K562 (cell line): Measurements from ENCODE around the gene MIER2. TPM values are rescaled to one million over a fixed set of nuclear protein-coding genes. Genes with fewer than 3 reads are reported as not detected.
"Not testable (repeated sequence)": the region's sequence is repeated elsewhere in the genome, so short reads cannot be mapped to it uniquely, and the experiment has no call there.

Source experiments
- ATAC-seq: fragments of 200-7000 bp; cut with Tn5 transposase; 3 replicates; pipeline ENCODE4 v1.9.1; 2020; ENCODE audit warnings: moderate library complexity
- BruUV-seq: library from RNA; stranded (reverse); fragments of 400-500 nt; replicated peaks from 2 replicates; lab custom pipeline; 2021; lab: Mats Ljungman, UMichigan
- CTCF ChIA-PET: fragments of 300-600 bp; formaldehyde crosslinking; extraction: SDS; loops from one replicate; lab custom pipeline; 2021; ENCODE audit warnings: low intra/inter-chr PET ratio; lab: Yijun Ruan, JAX
- POLR2A ChIA-PET: fragments of 300-600, 350-650 bp; sonication (Branson Sonifier 250); formaldehyde crosslinking; extraction: SDS; loops from one replicate; lab custom pipeline; 2021; ENCODE audit warnings: antibody characterized with exemption, inconsistent platforms; lab: Yijun Ruan, JAX
- DNase-seq, 4 experiments: peaks; one replicate each; pipeline versions ENCODE4 v3.0.0 to v3.0.0-alpha.2; 2011 to 2018; ENCODE audit warnings: low spot score in 3 of 4, mixed read lengths in 3 of 4; ENCODE audit errors: extremely low read depth in 1 of 4
- FAIRE-seq: peaks from 2 replicates; lab custom pipeline; 2011; peaks lifted over from hg19 to GRCh38; lab: Jason Lieb, UNC
- H2AFZ ChIP-seq: 2 replicates; pipeline ENCODE4 v1.6.0; 2011; ENCODE audit warnings: low read depth, low read length, control low read depth, inconsistent platforms
- H3K27ac ChIP-seq: fragments of 200-600 bp; 3 replicates; pipeline ENCODE4 v1.8.0; 2011; ENCODE audit warnings: low read depth, mild to moderate bottlenecking, control low read depth, inconsistent platforms, low read length, moderate library complexity, mixed read lengths; ENCODE audit errors: extremely low read depth
- H3K27me3 ChIP-seq, 2 experiments: fragments of 300-600 bp in 1 of 2; 2 replicates in 1 of 2; 3 replicates in 1 of 2; pipeline versions ENCODE4 v1.6.0 to v1.8.0; 2011; ENCODE audit warnings: inconsistent platforms in 2 of 2, low read length in 2 of 2, mild to moderate bottlenecking in 1 of 2, mixed read lengths in 1 of 2, moderate library complexity in 1 of 2; ENCODE audit not compliant: control insufficient read depth in 2 of 2, insufficient read depth in 2 of 2
- H3K36me3 ChIP-seq: fragments of 300-600 bp; 3 replicates; pipeline ENCODE4 v1.8.0; 2011; ENCODE audit warnings: mild to moderate bottlenecking, low read length, inconsistent platforms; ENCODE audit not compliant: control insufficient read depth, insufficient read depth
- H3K4me1 ChIP-seq, 2 experiments: fragments of 200-600 bp in 1 of 2; replicated peaks in 1 of 2; 2 replicates in 1 of 2; 3 replicates in 1 of 2; pipeline versions ENCODE4 v1.5.1 to v1.8.0; 2011; ENCODE audit warnings: inconsistent platforms in 2 of 2, low read length in 2 of 2, mild to moderate bottlenecking in 1 of 2, mixed read lengths in 1 of 2, moderate library complexity in 1 of 2; ENCODE audit not compliant: control insufficient read depth in 2 of 2, insufficient read depth in 2 of 2
- H3K4me2 ChIP-seq: 2 replicates; pipeline ENCODE4 v1.6.1; 2011; ENCODE audit warnings: low read length, control low read depth, inconsistent platforms, mixed read lengths; ENCODE audit not compliant: insufficient read depth
- H3K4me3 ChIP-seq: fragments of 200-600 bp; sonication (generic), shearing (Covaris generic); 2 replicates; pipeline ENCODE4 v1.5.1; 2016; ENCODE audit warnings: control low read depth, inconsistent platforms
- H3K79me2 ChIP-seq: fragments of 200-600 bp; 3 replicates; pipeline ENCODE4 v1.8.0; 2011; ENCODE audit warnings: low read length, inconsistent platforms; ENCODE audit not compliant: control insufficient read depth, insufficient read depth
- H3K9ac ChIP-seq, 2 experiments: 2 replicates each; pipeline versions ENCODE4 v1.6.0 to v1.6.1; 2011; ENCODE audit warnings: low read depth in 2 of 2, low read length in 2 of 2, control low read depth in 1 of 2, inconsistent platforms in 1 of 2, mild to moderate bottlenecking in 1 of 2, mixed read lengths in 1 of 2; ENCODE audit not compliant: insufficient read depth in 1 of 2
- H3K9me1 ChIP-seq: one replicate; pipeline ENCODE4 v1.6.0; 2011; ENCODE audit warnings: inconsistent platforms, mild to moderate bottlenecking, low read length, moderate library complexity; ENCODE audit not compliant: control insufficient read depth, insufficient read depth
- H3K9me3 ChIP-seq: replicated peaks from 2 replicates; pipeline ENCODE4 v1.5.1; 2011; ENCODE audit warnings: low read depth, low read length, inconsistent platforms; ENCODE audit not compliant: control insufficient read depth, insufficient read depth
- H4K20me1 ChIP-seq: replicated peaks from 2 replicates; pipeline ENCODE4 v1.6.1; 2011; ENCODE audit warnings: low read length, inconsistent platforms, mixed read lengths; ENCODE audit not compliant: control insufficient read depth, insufficient read depth
- ATF3 ChIP-seq, 2 experiments: fragments of 450-650 bp in 1 of 2; sonication (generic) in 1 of 2; formaldehyde crosslinking in 1 of 2; IDR thresholded peaks in 1 of 2; conservative IDR thresholded peaks in 1 of 2; 2 replicates each; pipeline versions ENCODE4 v1.6.1 to v1.8.1; 2016 to 2023; ENCODE audit warnings: mild to moderate bottlenecking in 2 of 2, moderate library complexity in 2 of 2, inconsistent platforms in 1 of 2, missing genetic modification reagents in 1 of 2
- BMI1 ChIP-seq: fragments of 150-350 bp; IDR thresholded peaks from 2 replicates; pipeline ENCODE4 v1.6.1; 2014; ENCODE audit warnings: low read length
- EGR1 ChIP-seq: fragments of 450-650 bp; conservative IDR thresholded peaks from 2 replicates; pipeline ENCODE4 v1.6.1; 2017; ENCODE audit warnings: mild to moderate bottlenecking
- HMG20A ChIP-seq: fragments of 450-650 bp; formaldehyde crosslinking; conservative IDR thresholded peaks from 2 replicates; pipeline ENCODE4 v1.4.0; 2020; ENCODE audit warnings: mild to moderate bottlenecking, mixed read lengths
- KAT8 ChIP-seq: fragments of 450-650 bp; IDR thresholded peaks from 2 replicates; pipeline ENCODE4 v1.6.1; 2016; ENCODE audit warnings: low read depth, mild to moderate bottlenecking
- KLF6 ChIP-seq: fragments of 250-450 bp; sonication (Bioruptor Pico); IDR thresholded peaks from 2 replicates; pipeline ENCODE4 v1.4.0; 2020; ENCODE audit warnings: mild to moderate bottlenecking, moderate library complexity, borderline replicate concordance
- MBD2 ChIP-seq: sonication (generic); IDR thresholded peaks from 2 replicates; pipeline ENCODE4 v1.6.1; 2016; ENCODE audit warnings: low read depth, borderline replicate concordance
- MLLT1 ChIP-seq, 2 experiments: fragments of 450-650 bp; IDR thresholded peaks; 2 replicates each; pipeline ENCODE4 v1.6.1; 2016
- MYNN ChIP-seq, 2 experiments: sonication (generic); formaldehyde crosslinking in 1 of 2; IDR thresholded peaks; 2 replicates each; pipeline versions ENCODE4 v1.5.0 to v1.6.1; 2016 to 2020; ENCODE audit warnings: antibody characterized with exemption in 1 of 2, missing genetic modification reagents in 1 of 2
- SAFB ChIP-seq: fragments of 200-400 bp; formaldehyde crosslinking; IDR thresholded peaks from 2 replicates; pipeline ENCODE4 v1.6.1; 2017; ENCODE audit warnings: low read depth, low read length, borderline replicate concordance
- TEAD2 ChIP-seq: fragments of 450-650 bp; IDR thresholded peaks from 2 replicates; pipeline ENCODE4 v1.6.1; 2016; ENCODE audit warnings: missing genetic modification characterization, control low read depth, missing compliant biosample characterization
- ZNF212 ChIP-seq: fragments of 450-650 bp; formaldehyde crosslinking; IDR thresholded peaks from 2 replicates; pipeline ENCODE4 v1.4.0; 2020; ENCODE audit warnings: mild to moderate bottlenecking
- ZNF551 ChIP-seq: fragments of 250-450 bp; sonication (Bioruptor Pico); IDR thresholded peaks from 2 replicates; pipeline ENCODE4 v1.5.0; 2021; ENCODE audit warnings: mild to moderate bottlenecking, moderate library complexity
- WGBS: fragments of 100-300 bp; shearing (Covaris generic); methylation state at CpG from one replicate; pipeline ENCODE4 v1.1.6; 2016; ENCODE audit warnings: low coverage, mixed read lengths; ENCODE audit not compliant: insufficient coverage; ENCODE audit errors: missing lambda C conversion rate; 5-methylcytosine and 5-hydroxymethylcytosine counted together
- in situ Hi-C: fragments of 300-500 bp; cut with MboI; formaldehyde crosslinking; loops from 4 replicates; pipeline ENCODE4 v1.15.0; 2018; ENCODE audit warnings: inconsistent platforms, mixed read lengths
- intact Hi-C: fragments of 100-400 bp; cut with micrococcal nuclease; formaldehyde crosslinking; loops from 2 replicates; pipeline ENCODE4 v1.14.2; 2022
- polyA plus RNA-seq, 8 experiments: library from polyadenylated mRNA; depleted of rRNA in 4 of 8; stranded (reverse) in 5 of 8; unstranded in 3 of 8; fragments of >200 nt; fragmentation: Nextera tagmentation in 2 of 8; fragmentation: Illumina TruSeq in 1 of 8; extraction: Ambion mirVana in 2 of 8; extraction: Trizol in 1 of 8; gene quantifications; 2 replicates each; pipeline versions ENCODE4 v1.2.1 to v1.2.3, GENCODE V29; 2011 to 2014; ENCODE audit warnings: inconsistent platforms in 1 of 8, missing spikeins in 1 of 8
- total RNA-seq, 7 experiments: library from RNA; depleted of rRNA in 6 of 7; stranded (reverse); fragments of >200 nt in 6 of 7; fragmentation: Illumina TruSeq in 2 of 7; extraction: Trizol in 2 of 7; gene quantifications; 2 replicates each; pipeline versions ENCODE4 v1.2.1 to v1.2.3, GENCODE V29; 2011 to 2021; ENCODE audit warnings: low replicate concordance in 1 of 7

Gene MIER2
- total and polyA plus RNA-seq, 9 of the 15 experiments (the other 6 are each of a cell fraction or from before 2014, with no cell fraction given): 0.46 to 34.7 (median 15.6) TPM

GRCh38 chr19:270766-271318 is 73.8 kb downstream of the MIER2 start:
- H3K9me3 ChIP-seq, intact Hi-C loops, POLR2A ChIA-PET, H3K4me3 ChIP-seq, H4K20me1 ChIP-seq, H3K27ac ChIP-seq, BruUV-seq, H3K9me1 ChIP-seq, FAIRE-seq, H3K79me2 ChIP-seq, H3K9ac ChIP-seq, H3K36me3 ChIP-seq, CTCF ChIA-PET, H2AFZ ChIP-seq, DNase-seq, in situ Hi-C loops, H3K4me2 ChIP-seq, ATAC-seq: not testable (repeated sequence)
- peaks cover 23 to 26% of the 10 kb centered on the region in 2 experiments; a peak in 4 of 5 replicates for H3K27me3 ChIP-seq
- peak; percentile 68 for TF ChIP-seq EGR1
- peak in 1 of 2 experiments; percentile 77; a peak in 2 of 4 replicates for TF ChIP-seq MLLT1 (IDR thresholded peaks at IDR 0.05)
- peaks cover 0 to 11% of the 10 kb centered on the region in 2 experiments; a peak in 3 of 5 replicates for H3K4me1 ChIP-seq
- 4% methylated on average over 5 of the region's 12 CpGs for WGBS

GRCh38 chr19:269241-269640 is 75.4 kb downstream of the MIER2 start:
- Histone ChIP-seq H3K79me2 (no peaks in the 10 kb centered on the region), H4K20me1 (no peaks in the 10 kb centered on the region), H3K27me3 (peaks cover 15% of the 10 kb centered on the region in 2 experiments), H3K36me3 (no peaks in the 10 kb centered on the region), H3K9me3 (no peaks in the 10 kb centered on the region; the same call in 1 of the 2 replicates), H3K4me3 (no peak overlapping the region), H3K9me1 (no peaks in the 10 kb centered on the region), H3K9ac (no peak overlapping the region), H3K4me2 (no peak overlapping the region), H3K27ac (no peak overlapping the region), H3K4me1 (peaks cover 0 to 11% of the 10 kb centered on the region in 2 experiments; a peak in 3 of 5 replicates), H2AFZ (no peak overlapping the region)
- no TSS peak for BruUV-seq
- POLR2A ChIA-PET: no interaction called here
- DNase-seq (no peak), FAIRE-seq (no peak), ATAC-seq (no peak)
- in situ Hi-C loops: no loop called here
- intact Hi-C loops: no loop called here
- CTCF ChIA-PET: interaction anchor here (1.0 kb wide), 1 partner anchor 26 kb away, joined by 3 read pairs; no protein-coding TSS in a partner anchor
- TF ChIP-seq ZNF551 (CRISPR knock-in tag) (no peak), BMI1 (no peak), ZNF212 (CRISPR knock-in tag) (no peak), TEAD2 (tag) (no peak), HMG20A (CRISPR knock-in tag) (no peak), MBD2 (no peak), MYNN (IDR thresholded peaks at IDR 0.05) (no peak), MYNN (CRISPR knock-in tag; IDR thresholded peaks at IDR 0.05) (no peak), KLF6 (CRISPR knock-in tag) (no peak), SAFB (no peak), ATF3 (IDR thresholded peaks at IDR 0.05) (no peak), ATF3 (CRISPR knock-in tag; conservative IDR thresholded peaks at IDR 0.05) (no peak), KAT8 (no peak)
